ENCODE measurements around the gene LLGL1. TPM values are rescaled to one million over a fixed set of nuclear protein-coding genes. Genes with fewer than 3 reads are reported as not detected.

LLGL1 gene
- total RNA-seq (1 to 10 TPM; 3.4 to 8.4 (median 4.5) TPM), polyA plus RNA-seq (1 to 10 TPM; 6.3 to 7.3 TPM)

- H3K27me3 ChIP-seq, result no peaks in the 10 kb centered on the region
- H3K4me3 ChIP-seq, result peak within 1 kb of the TSS; percentile 35 to 57 (median 46)
- no peak for FAIRE-seq
- H3K27ac ChIP-seq, result peak within 1 kb of the TSS in 1 of 4 donors; percentile 11
- intact Hi-C loops (cut with DNase I), result no loop called here
- TF ChIP-seq CTCF (IDR thresholded peaks at IDR 0.05), result no peak
- H3K4me1 ChIP-seq, result no peaks in the 10 kb centered on the region
- no peaks in the 10 kb centered on the region for H3K9me3 ChIP-seq
- no peaks in the 10 kb centered on the region for H3K36me3 ChIP-seq
- ATAC-seq, result peak; percentile 99
- DNase-seq, result peak; percentile 94 to 99 (median 96)
- 1% methylated on average over 50 to 60 of the region's 60 CpGs for WGBS, 2 donors
These were observed at the start of gene LLGL1 for GRCh38 chr17:18225121-18225641. LLGL1 (plus strand) TSS chr17:18225635; CDS start chr17:18225683, 48 bp downstream.

- WGBS, 2 donors, result 79 to 80% methylated on average over 7 of the region's 7 CpGs
- ATAC-seq, result peak in 2 of 4 donors; percentile 23 to 62
These were observed 49.3 kb upstream of the LLGL1 start for GRCh38 chr17:18176176-18176575.

GRCh38 chr17:18177133-18177532, 48.3 kb upstream of the LLGL1 start:
- no peaks in the 10 kb centered on the region for H3K9me3 ChIP-seq
- H3K4me3 ChIP-seq, result no peak overlapping the region
- FAIRE-seq (no peak), ATAC-seq (no peak), DNase-seq (no peak)
- H3K36me3 ChIP-seq, result no peaks in the 10 kb centered on the region
- no peaks in the 10 kb centered on the region for H3K27me3 ChIP-seq
- H3K4me1 ChIP-seq, result peaks cover 0 to 7% (median 3%) of the 10 kb centered on the region in 3 donors
- H3K27ac ChIP-seq, result no peak overlapping the region
- intact Hi-C loops (cut with DNase I), result no loop called here
- TF ChIP-seq CTCF (IDR thresholded peaks at IDR 0.05), result no peak

More at GRCh38 chr17:18176176-18176575, 49.3 kb upstream of the LLGL1 start:
- Histone ChIP-seq H3K9me3 (no peaks in the 10 kb centered on the region), H3K36me3 (no peaks in the 10 kb centered on the region), H3K27ac (no peak overlapping the region), H3K27me3 (no peaks in the 10 kb centered on the region), H3K4me1 (no peaks in the 10 kb centered on the region), H3K4me3 (no peak overlapping the region)
- TF ChIP-seq CTCF (IDR thresholded peaks at IDR 0.05), result no peak
- DNase-seq, result peak in 1 of 6 donors; percentile 40
- FAIRE-seq, result no peak
- intact Hi-C loops (cut with DNase I), result no loop called here

GRCh38 chr17:18177722-18178121, 47.7 kb upstream of the LLGL1 start:
- no peak for TF ChIP-seq CTCF (IDR thresholded peaks at IDR 0.05)
- no peak overlapping the region for H3K27ac ChIP-seq
- no peaks in the 10 kb centered on the region for H3K36me3 ChIP-seq
- intact Hi-C loops (cut with DNase I), result no loop called here
- no peak for FAIRE-seq
- peaks cover 0 to 9% (median 6%) of the 10 kb centered on the region in 3 donors for H3K4me1 ChIP-seq
- no peak for ATAC-seq
- H3K27me3 ChIP-seq, result no peaks in the 10 kb centered on the region
- H3K4me3 ChIP-seq, result no peak overlapping the region
- no peak for DNase-seq
- no peaks in the 10 kb centered on the region for H3K9me3 ChIP-seq
- WGBS, 2 donors, result 67 to 69% methylated on average over 8 of the region's 8 CpGs

GRCh38 chr17:18179196-18179595, 46.2 kb upstream of the LLGL1 start:
- intact Hi-C loops (cut with DNase I), result no loop called here
- WGBS, 2 donors, result 87 to 100% methylated on average over 1 of the region's 1 CpG
- DNase-seq (no peak), FAIRE-seq (no peak), ATAC-seq (no peak)
- Histone ChIP-seq H3K4me1 (peaks cover 0 to 9% (median 6%) of the 10 kb centered on the region in 3 donors), H3K27ac (no peak overlapping the region), H3K4me3 (no peak overlapping the region), H3K36me3 (no peaks in the 10 kb centered on the region), H3K27me3 (no peaks in the 10 kb centered on the region), H3K9me3 (no peaks in the 10 kb centered on the region)
- TF ChIP-seq CTCF (IDR thresholded peaks at IDR 0.05), result no peak

Data from pancreas (tissue), 10 donors.